K562 (cell line): ENCODE measurements around the gene DNAJC11. TPM values are rescaled to one million over a fixed set of nuclear protein-coding genes. Genes with fewer than 3 reads are reported as not detected.
"Not testable (repeated sequence)": the region's sequence is repeated elsewhere in the genome, so short reads cannot be mapped to it uniquely, and the experiment has no call there.

Experiments
- ATAC-seq: fragments of 200-7000 bp; cut with Tn5 transposase; 3 replicates; pipeline ENCODE4 v1.9.1; 2020; ENCODE audit warnings: moderate library complexity
- BruUV-seq: library from RNA; stranded (reverse); fragments of 400-500 nt; replicated peaks from 2 replicates; lab custom pipeline; 2021; lab: Mats Ljungman, UMichigan
- CTCF ChIA-PET: fragments of 300-600 bp; formaldehyde crosslinking; extraction: SDS; loops from one replicate; lab custom pipeline; 2021; ENCODE audit warnings: low intra/inter-chr PET ratio; lab: Yijun Ruan, JAX
- POLR2A ChIA-PET: fragments of 300-600, 350-650 bp; sonication (Branson Sonifier 250); formaldehyde crosslinking; extraction: SDS; loops from one replicate; lab custom pipeline; 2021; ENCODE audit warnings: antibody characterized with exemption, inconsistent platforms; lab: Yijun Ruan, JAX
- DNase-seq, 4 experiments: peaks; one replicate each; pipeline versions ENCODE4 v3.0.0 to v3.0.0-alpha.2; 2011 to 2018; ENCODE audit warnings: low spot score in 3 of 4, mixed read lengths in 3 of 4; ENCODE audit errors: extremely low read depth in 1 of 4
- FAIRE-seq: peaks from 2 replicates; lab custom pipeline; 2011; peaks lifted over from hg19 to GRCh38; lab: Jason Lieb, UNC
- H2AFZ ChIP-seq: 2 replicates; pipeline ENCODE4 v1.6.0; 2011; ENCODE audit warnings: low read depth, low read length, control low read depth, inconsistent platforms
- H3K27ac ChIP-seq: fragments of 200-600 bp; 3 replicates; pipeline ENCODE4 v1.8.0; 2011; ENCODE audit warnings: low read depth, mild to moderate bottlenecking, control low read depth, inconsistent platforms, low read length, moderate library complexity, mixed read lengths; ENCODE audit errors: extremely low read depth
- H3K27me3 ChIP-seq, 2 experiments: fragments of 300-600 bp in 1 of 2; 2 replicates in 1 of 2; 3 replicates in 1 of 2; pipeline versions ENCODE4 v1.6.0 to v1.8.0; 2011; ENCODE audit warnings: inconsistent platforms in 2 of 2, low read length in 2 of 2, mild to moderate bottlenecking in 1 of 2, mixed read lengths in 1 of 2, moderate library complexity in 1 of 2; ENCODE audit not compliant: control insufficient read depth in 2 of 2, insufficient read depth in 2 of 2
- H3K36me3 ChIP-seq: fragments of 300-600 bp; 3 replicates; pipeline ENCODE4 v1.8.0; 2011; ENCODE audit warnings: mild to moderate bottlenecking, low read length, inconsistent platforms; ENCODE audit not compliant: control insufficient read depth, insufficient read depth
- H3K4me1 ChIP-seq, 2 experiments: fragments of 200-600 bp in 1 of 2; replicated peaks in 1 of 2; 2 replicates in 1 of 2; 3 replicates in 1 of 2; pipeline versions ENCODE4 v1.5.1 to v1.8.0; 2011; ENCODE audit warnings: inconsistent platforms in 2 of 2, low read length in 2 of 2, mild to moderate bottlenecking in 1 of 2, mixed read lengths in 1 of 2, moderate library complexity in 1 of 2; ENCODE audit not compliant: control insufficient read depth in 2 of 2, insufficient read depth in 2 of 2
- H3K4me2 ChIP-seq: 2 replicates; pipeline ENCODE4 v1.6.1; 2011; ENCODE audit warnings: low read length, control low read depth, inconsistent platforms, mixed read lengths; ENCODE audit not compliant: insufficient read depth
- H3K4me3 ChIP-seq: fragments of 200-600 bp; sonication (generic), shearing (Covaris generic); 2 replicates; pipeline ENCODE4 v1.5.1; 2016; ENCODE audit warnings: control low read depth, inconsistent platforms
- H3K79me2 ChIP-seq: fragments of 200-600 bp; 3 replicates; pipeline ENCODE4 v1.8.0; 2011; ENCODE audit warnings: low read length, inconsistent platforms; ENCODE audit not compliant: control insufficient read depth, insufficient read depth
- H3K9ac ChIP-seq, 2 experiments: 2 replicates each; pipeline versions ENCODE4 v1.6.0 to v1.6.1; 2011; ENCODE audit warnings: low read depth in 2 of 2, low read length in 2 of 2, control low read depth in 1 of 2, inconsistent platforms in 1 of 2, mild to moderate bottlenecking in 1 of 2, mixed read lengths in 1 of 2; ENCODE audit not compliant: insufficient read depth in 1 of 2
- H3K9me1 ChIP-seq: one replicate; pipeline ENCODE4 v1.6.0; 2011; ENCODE audit warnings: inconsistent platforms, mild to moderate bottlenecking, low read length, moderate library complexity; ENCODE audit not compliant: control insufficient read depth, insufficient read depth
- H3K9me3 ChIP-seq: replicated peaks from 2 replicates; pipeline ENCODE4 v1.5.1; 2011; ENCODE audit warnings: low read depth, low read length, inconsistent platforms; ENCODE audit not compliant: control insufficient read depth, insufficient read depth
- H4K20me1 ChIP-seq: replicated peaks from 2 replicates; pipeline ENCODE4 v1.6.1; 2011; ENCODE audit warnings: low read length, inconsistent platforms, mixed read lengths; ENCODE audit not compliant: control insufficient read depth, insufficient read depth
- EGR1 ChIP-seq: fragments of 450-650 bp; conservative IDR thresholded peaks from 2 replicates; pipeline ENCODE4 v1.6.1; 2017; ENCODE audit warnings: mild to moderate bottlenecking
- ESRRA ChIP-seq: fragments of 450-650 bp; IDR thresholded peaks from 2 replicates; pipeline ENCODE4 v1.6.1; 2014; ENCODE audit warnings: low read depth, mild to moderate bottlenecking, moderate library complexity, borderline replicate concordance
- GABPB2 ChIP-seq: fragments of 250-450 bp; sonication (Bioruptor Pico); conservative IDR thresholded peaks from 2 replicates; pipeline ENCODE4 v1.5.1; 2021; ENCODE audit warnings: mild to moderate bottlenecking
- ZBTB33 ChIP-seq: sonication (generic); formaldehyde crosslinking; IDR thresholded peaks from 2 replicates; pipeline ENCODE4 v1.8.1; 2023; ENCODE audit warnings: mild to moderate bottlenecking, missing genetic modification reagents
- WGBS: fragments of 100-300 bp; shearing (Covaris generic); methylation state at CpG from one replicate; pipeline ENCODE4 v1.1.6; 2016; ENCODE audit warnings: low coverage, mixed read lengths; ENCODE audit not compliant: insufficient coverage; ENCODE audit errors: missing lambda C conversion rate; 5-methylcytosine and 5-hydroxymethylcytosine counted together
- in situ Hi-C: fragments of 300-500 bp; cut with MboI; formaldehyde crosslinking; loops from 4 replicates; pipeline ENCODE4 v1.15.0; 2018; ENCODE audit warnings: inconsistent platforms, mixed read lengths
- intact Hi-C: fragments of 100-400 bp; cut with micrococcal nuclease; formaldehyde crosslinking; loops from 2 replicates; pipeline ENCODE4 v1.14.2; 2022
- polyA plus RNA-seq, 8 experiments: library from polyadenylated mRNA; depleted of rRNA in 4 of 8; stranded (reverse) in 5 of 8; unstranded in 3 of 8; fragments of >200 nt; fragmentation: Nextera tagmentation in 2 of 8; fragmentation: Illumina TruSeq in 1 of 8; extraction: Ambion mirVana in 2 of 8; extraction: Trizol in 1 of 8; gene quantifications; 2 replicates each; pipeline versions ENCODE4 v1.2.1 to v1.2.3, GENCODE V29; 2011 to 2014; ENCODE audit warnings: inconsistent platforms in 1 of 8, missing spikeins in 1 of 8
- total RNA-seq, 7 experiments: library from RNA; depleted of rRNA in 6 of 7; stranded (reverse); fragments of >200 nt in 6 of 7; fragmentation: Illumina TruSeq in 2 of 7; extraction: Trizol in 2 of 7; gene quantifications; 2 replicates each; pipeline versions ENCODE4 v1.2.1 to v1.2.3, GENCODE V29; 2011 to 2021; ENCODE audit warnings: low replicate concordance in 1 of 7

Gene DNAJC11
- total and polyA plus RNA-seq, 9 of the 15 experiments (the other 6 are each of a cell fraction or from before 2014, with no cell fraction given): 14.1 to 123 (median 76.6) TPM

GRCh38 chr1:6638226-6638625, 63.4 kb downstream of the DNAJC11 start:
- Histone ChIP-seq H4K20me1 (peaks cover 2% of the 10 kb centered on the region; the same call in 1 of the 2 replicates), H3K4me3 (no peak overlapping the region), H3K36me3 (peaks cover 94% of the 10 kb centered on the region), H3K9me3 (no peaks in the 10 kb centered on the region), H3K4me2 (no peak overlapping the region)
- no peak for ATAC-seq
- no peak for TF ChIP-seq GABPB2 (CRISPR knock-in tag)
- 0 out of 2 replicates have a peak, but pooled peaks have one; percentile 37 for TF ChIP-seq ZBTB33 (CRISPR knock-in tag)
- TF ChIP-seq, all 486 proteins: peak for 1
- 89% methylated on average over 18 of the region's 18 CpGs for WGBS
- no TSS peak for BruUV-seq
- H3K79me2 ChIP-seq: no peaks in the 10 kb centered on the region
- DNase-seq (no peak), FAIRE-seq (no peak)
- no peak overlapping the region for H3K9ac ChIP-seq
- H3K27me3 ChIP-seq: no peaks in the 10 kb centered on the region
- H3K9me1 ChIP-seq: no peaks in the 10 kb centered on the region
- intact Hi-C loops: no loop called here
- ChIA-PET POLR2A (no interaction called here), CTCF (no interaction called here)
- in situ Hi-C loops: loop anchor here (10.0 kb wide), 1 partner anchor 143 kb away; the partner anchor contains the start of gene PLEKHG5
- H3K27ac ChIP-seq: no peak overlapping the region
- H2AFZ ChIP-seq: no peak overlapping the region
- H3K4me1 ChIP-seq: peaks cover 0 to 11% of the 10 kb centered on the region in 2 experiments; a peak in 1 of 5 replicates

- no peak for DNase-seq
- no peaks in the 10 kb centered on the region for H3K27me3 ChIP-seq
- no peak overlapping the region for H3K4me2 ChIP-seq
- H3K27ac ChIP-seq: no peak overlapping the region
- H3K9me1 ChIP-seq: no peaks in the 10 kb centered on the region
- BruUV-seq: no TSS peak
- no peaks in the 10 kb centered on the region for H3K79me2 ChIP-seq
- in situ Hi-C loops (loop anchor here (10.0 kb wide), 1 partner anchor 143 kb away; the partner anchor contains the start of gene PLEKHG5), intact Hi-C loops (no loop called here)
- WGBS: 98% methylated on average over 9 of the region's 9 CpGs
- H2AFZ ChIP-seq: no peak overlapping the region
- ATAC-seq: no peak
- peaks cover 2% of the 10 kb centered on the region; the same call in 1 of the 2 replicates for H4K20me1 ChIP-seq
- no peak overlapping the region for H3K4me3 ChIP-seq
- no peak for FAIRE-seq
- H3K9me3 ChIP-seq: no peaks in the 10 kb centered on the region
- POLR2A ChIA-PET: no interaction called here
- peaks cover 0 to 14% of the 10 kb centered on the region in 2 experiments; a peak in 1 of 5 replicates for H3K4me1 ChIP-seq
- no peak overlapping the region for H3K9ac ChIP-seq
- CTCF ChIA-PET: no interaction called here
- H3K36me3 ChIP-seq: peaks cover 95% of the 10 kb centered on the region
- TF ChIP-seq ESRRA (no peak), EGR1 (0 out of 2 replicates have a peak, but pooled peaks have one; percentile 23)
- TF ChIP-seq, all 486 proteins: peak for 1
Observed at GRCh38 chr1:6637770-6638169, 63.8 kb downstream of the DNAJC11 start.

- FAIRE-seq, H3K4me3 ChIP-seq, DNase-seq, H3K27me3 ChIP-seq, H3K9me3 ChIP-seq, H3K9me1 ChIP-seq, POLR2A ChIA-PET, H3K79me2 ChIP-seq, H2AFZ ChIP-seq, intact Hi-C loops, ATAC-seq, BruUV-seq, CTCF ChIA-PET, H4K20me1 ChIP-seq, H3K27ac ChIP-seq, H3K4me2 ChIP-seq: not testable (repeated sequence)
- in situ Hi-C loops: loop anchor here (10.0 kb wide), 1 partner anchor 142 kb away; the partner anchor contains the start of gene PLEKHG5
- peaks cover 0 to 16% of the 10 kb centered on the region in 2 experiments; a peak in 1 of 5 replicates for H3K4me1 ChIP-seq
- 87% methylated on average over 6 of the region's 6 CpGs for whole genome bisulfite sequencing
- peaks cover 94% of the 10 kb centered on the region for H3K36me3 ChIP-seq
- 0 out of 4 replicates have a peak overlapping the region, but pooled peaks of 1 of the 2 experiments have one; percentile 58 for H3K9ac ChIP-seq
Observed at GRCh38 chr1:6636778-6637177, 64.8 kb downstream of the DNAJC11 start.
